ENCODE results near the gene SUMO4.

Gene SUMO4

GRCh38 chr6:149400050-149400449, at the start of gene SUMO4:
SUMO4 (plus strand) TSS chr6:149400262; CDS start chr6:149400392, 130 bp downstream.
- DNase-seq = no peak

GRCh38 chr6:149354009-149354408, 46.1 kb upstream of the SUMO4 start:
- DNase-seq = no peak

DNA sequence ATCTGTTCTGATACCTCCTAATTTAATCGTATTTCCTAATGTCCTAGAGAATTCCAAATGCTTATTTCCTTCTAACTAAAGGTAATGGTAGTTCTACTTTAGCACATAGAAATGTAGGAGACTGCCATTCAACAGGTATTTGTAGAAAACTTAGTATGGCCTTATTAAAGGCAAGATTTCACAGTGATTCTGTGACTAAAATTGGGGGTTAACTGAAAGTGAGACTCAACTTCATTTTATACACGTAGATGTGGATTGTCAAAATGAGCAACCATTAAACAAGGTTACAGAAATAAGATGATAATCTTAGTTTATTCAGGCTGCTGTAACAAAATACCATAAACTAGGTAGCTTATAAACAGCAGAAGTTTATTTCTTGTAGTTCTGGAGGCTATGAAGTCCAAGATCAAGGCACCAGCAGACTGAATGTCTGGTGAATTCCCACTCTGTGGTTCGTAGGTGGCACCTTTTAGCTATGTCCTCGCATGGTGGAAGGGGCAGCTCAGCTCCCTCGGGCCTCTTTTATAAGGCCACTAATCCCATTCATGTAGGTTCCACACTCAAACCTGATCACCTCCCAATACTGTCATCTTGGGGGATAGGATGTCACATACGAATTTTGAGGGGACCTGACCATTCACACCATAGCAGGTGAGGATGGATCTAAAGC, 43.8 kb upstream of the SUMO4 start:
- DNase-seq = no peak

DNA sequence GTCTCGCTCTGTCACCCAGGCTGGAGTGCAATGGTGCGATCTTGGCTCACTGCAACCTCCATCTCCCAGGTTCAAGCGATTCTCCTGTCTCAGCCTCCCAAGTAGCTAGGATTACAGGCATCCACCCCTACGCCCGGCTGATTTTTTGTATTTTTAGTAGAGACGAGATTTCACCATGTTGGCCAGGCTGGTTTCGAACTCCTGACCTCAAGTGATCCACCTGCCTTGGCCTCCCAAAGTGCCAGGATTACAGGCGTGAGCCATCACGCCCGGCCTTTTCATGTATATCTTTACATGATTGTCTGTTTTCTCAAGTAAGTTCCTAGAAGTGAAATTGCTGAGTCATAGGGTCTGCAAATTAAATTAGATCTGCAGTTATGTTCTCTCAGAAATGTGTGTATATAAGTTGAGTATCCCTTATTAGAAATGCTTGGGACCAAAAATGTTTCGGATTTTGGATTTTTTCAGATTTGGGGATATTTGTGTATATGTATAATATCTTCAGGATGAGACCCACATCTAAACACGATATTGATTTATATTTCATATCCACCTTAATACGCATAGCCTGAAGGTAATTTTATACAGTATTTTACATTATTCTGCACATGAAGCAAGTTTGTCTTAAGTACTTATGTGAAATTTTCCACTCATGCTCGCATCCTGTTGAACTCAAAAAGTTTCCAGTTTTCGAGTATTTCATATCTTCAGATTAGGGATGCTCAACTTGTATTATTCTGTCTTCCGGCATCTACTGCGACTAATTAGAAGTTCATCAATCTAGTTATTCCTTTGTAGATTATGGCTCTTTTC, 42.1 kb upstream of the SUMO4 start:
- peak; percentile 66 for DNase-seq

DNA sequence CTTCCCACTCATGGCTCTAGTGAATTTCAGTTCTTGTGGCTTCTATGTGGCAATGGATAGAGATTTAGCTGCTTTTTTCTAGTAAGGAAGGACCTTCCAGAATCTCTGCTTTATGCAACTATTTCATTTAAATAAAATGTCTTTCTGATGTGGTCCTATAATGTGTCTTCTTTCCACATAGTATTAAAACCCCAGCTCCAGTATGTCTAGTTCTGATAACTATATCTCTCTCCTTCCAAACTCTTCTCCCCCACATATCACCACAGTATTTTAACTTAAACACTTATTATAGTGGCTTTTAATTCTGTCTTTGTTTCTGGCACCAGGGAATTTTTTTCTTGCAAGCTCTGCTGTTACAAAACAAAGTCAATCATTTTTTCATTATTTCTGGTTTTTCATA, 40.6 kb upstream of the SUMO4 start:
- peak; percentile 64 for DNase-seq

DNA sequence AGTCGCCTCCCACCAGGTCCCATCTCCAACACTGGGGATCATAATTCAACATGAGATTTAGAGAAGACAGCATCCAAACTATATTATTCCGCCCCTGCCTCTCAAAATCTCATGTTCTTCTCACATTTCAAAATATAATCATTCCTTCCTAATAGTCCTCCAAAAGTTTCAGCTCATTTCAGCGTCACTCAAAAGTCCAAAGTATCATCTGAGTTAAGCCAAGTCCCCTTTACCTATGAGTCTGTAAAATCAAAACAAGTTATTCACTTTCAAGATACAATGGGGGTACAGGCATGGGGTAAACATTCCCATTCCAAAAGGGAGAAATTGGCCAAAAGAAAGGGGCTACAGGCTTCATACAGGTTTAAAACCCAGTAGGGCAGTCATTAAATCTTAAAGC, 39.5 kb upstream of the SUMO4 start:
- no peak for DNase-seq

DNA sequence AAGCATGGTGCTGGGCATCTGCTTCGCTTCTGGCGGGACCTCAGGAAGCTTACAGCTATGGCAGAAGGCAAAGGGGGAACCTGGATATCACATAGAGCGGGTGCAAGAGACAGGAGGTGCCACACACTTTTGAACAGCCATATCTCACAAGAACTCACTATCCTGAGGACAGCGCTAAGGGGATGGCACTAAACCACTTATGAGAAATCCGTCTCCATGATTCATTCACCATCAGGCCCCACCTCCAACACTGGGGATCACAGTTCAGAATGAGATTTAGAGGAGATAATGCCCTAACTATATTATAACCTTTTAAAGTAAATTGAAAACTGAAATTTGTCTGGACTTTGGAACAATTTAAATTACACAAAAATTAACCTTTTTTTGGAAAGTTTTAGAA, 37.8 kb upstream of the SUMO4 start:
- peak; percentile 14 for DNase-seq

DNA sequence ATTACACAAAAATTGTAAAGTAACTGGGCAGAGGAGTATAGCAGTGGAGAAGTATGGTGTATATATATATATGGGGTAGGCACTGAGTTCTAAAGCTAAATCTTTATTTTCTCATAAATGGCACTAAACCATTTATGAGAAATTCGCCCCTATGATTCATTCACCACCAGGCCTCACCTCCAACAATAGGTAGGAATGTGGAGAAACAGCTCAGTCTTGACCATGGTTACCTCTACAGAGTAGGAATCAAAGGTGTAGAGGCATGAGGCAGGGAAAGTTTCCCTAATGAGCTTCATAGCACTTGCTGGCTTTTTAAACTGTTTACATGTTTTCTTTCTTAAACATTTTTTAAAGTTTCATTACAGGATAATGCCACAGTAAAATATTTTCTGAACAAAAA, 36.9 kb upstream of the SUMO4 start:
- no peak for DNase-seq

DNA sequence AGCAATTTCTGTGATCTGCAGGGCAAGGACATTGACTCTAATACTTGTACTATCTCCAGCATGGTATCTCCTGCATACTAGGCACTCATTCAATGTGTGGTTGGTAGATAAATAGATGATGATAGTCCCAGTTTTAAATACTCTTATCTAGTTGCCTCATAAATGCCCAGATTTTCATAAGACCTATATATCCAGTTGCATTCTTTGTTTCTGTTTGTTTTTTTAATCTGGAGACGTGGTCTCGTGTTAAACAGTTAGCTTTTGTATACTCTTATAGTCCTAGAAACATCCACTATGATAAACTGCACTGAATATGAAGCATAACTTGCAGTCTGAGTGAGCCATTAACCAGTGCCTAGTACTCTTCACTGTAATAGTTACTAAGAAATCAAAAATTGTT, 35.5 kb upstream of the SUMO4 start:
- DNase-seq = peak; percentile 85

DNA sequence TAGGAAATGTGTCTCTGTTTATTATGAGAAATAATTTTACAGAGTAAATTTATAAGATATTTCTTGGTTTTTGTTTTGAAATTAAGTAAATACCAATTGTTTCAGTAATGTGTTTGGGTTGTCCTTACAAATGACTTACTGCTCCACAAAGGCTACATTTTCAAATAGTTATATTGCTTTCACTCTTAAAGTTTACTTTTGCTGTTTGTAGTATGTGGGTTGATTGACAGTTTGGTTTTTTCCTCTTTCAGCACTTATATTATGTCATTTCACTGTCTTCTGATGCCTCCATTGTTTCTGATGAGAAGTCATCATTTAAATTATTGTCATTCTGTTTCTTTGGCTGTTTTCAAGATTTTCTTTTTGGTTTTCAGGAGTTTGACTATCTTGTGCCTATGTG, 34.9 kb upstream of the SUMO4 start:
- DNase-seq = no peak

DNA sequence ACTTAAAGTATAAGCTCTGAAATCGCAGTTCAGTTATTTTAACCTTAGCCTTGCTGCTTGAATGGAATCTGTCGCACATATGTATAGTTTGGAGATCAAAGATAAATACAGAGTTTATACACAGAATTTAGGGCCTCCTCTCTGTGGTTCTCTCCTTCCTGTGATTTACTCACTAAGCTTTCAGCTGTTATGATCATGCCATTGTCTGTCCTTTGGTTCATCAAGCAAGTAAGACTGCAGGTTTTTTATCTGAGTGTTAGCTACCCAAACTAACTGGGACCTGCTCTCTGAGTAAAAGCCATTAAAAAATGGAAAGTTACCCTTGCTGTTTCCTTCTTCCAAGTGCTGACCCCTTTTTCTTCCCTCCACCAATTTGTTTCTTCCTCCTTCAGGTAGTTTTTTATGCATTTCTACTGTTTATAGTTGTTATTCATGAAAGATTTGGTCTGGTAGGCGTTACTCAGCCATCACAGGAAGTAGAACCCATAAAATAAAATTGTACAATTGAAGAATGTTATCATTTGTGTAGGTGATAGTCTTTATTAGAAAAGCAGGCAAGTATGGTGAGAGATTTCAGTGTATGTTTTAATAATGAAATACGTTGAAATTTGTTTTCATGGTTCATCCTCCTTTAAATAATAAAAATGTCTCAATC, 33.7 kb upstream of the SUMO4 start:
- DNase-seq = no peak

- no peak for DNase-seq
Observed at GRCh38 chr6:149368065-149368464, 32.0 kb upstream of the SUMO4 start.

- no peak for DNase-seq
Observed at GRCh38 chr6:149371154-149371553, 28.9 kb upstream of the SUMO4 start.

- DNase-seq = no peak
Observed at GRCh38 chr6:149372062-149372461, 28.0 kb upstream of the SUMO4 start.

DNA sequence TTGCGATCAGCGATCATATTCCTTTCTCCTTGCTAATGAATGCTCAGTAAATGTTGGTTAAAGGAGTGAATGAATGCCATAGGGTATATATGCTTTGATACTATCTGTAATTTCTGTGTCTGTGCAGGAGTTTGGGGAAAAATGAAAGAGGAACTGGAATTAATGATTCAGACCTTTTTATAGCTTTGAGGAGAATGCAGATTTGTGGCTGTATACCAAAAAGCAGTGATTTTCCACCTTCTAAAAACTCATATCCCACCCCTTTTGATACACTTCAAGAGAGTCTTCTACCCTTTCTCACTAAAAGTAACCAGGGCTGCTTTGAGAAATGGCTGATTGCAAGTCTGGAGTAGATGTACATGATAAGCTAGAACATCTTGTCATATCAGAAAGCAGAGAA, 26.6 kb upstream of the SUMO4 start:
- no peak for DNase-seq

DNA sequence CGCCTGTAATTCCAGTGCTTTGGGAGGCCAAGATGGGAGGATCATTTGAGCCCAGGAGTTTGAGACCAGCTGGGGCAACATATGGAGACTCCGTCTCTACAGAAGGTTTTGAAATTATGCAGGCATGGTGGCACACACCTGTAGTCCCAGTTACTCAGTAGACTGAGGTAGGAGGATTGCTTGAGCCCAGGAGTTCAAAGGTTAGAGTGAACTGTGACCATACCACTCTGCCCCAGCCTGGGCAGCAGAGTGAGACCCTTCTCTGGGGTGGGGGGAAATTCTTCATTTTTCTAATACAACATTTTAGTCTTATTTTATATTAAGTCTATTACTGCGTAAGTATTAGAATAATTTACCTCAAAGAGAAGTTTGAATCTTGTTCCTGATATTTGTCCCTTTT, 20.1 kb upstream of the SUMO4 start:
- no peak for DNase-seq

GRCh38 chr6:149380523-149380922, 19.5 kb upstream of the SUMO4 start:
- DNase-seq = no peak

DNA sequence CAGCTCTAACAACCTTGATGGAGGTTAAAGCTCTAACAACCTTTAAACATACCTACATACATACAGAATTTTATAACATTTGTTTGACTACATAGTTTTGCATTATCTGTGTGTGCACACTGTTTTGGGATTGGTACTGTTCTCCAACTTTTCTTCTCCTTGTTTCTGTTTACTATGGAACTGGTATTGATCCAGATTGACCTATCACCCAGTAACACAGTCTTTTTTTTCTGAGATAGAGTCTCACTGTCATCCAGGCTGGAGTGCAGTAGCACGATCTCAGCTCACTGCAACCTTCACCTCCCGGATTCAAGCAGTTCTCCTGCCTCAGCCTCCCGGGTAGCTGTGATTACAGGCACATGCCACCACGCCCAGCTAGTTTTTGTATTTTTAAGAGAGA, 16.7 kb upstream of the SUMO4 start:
- no peak for DNase-seq

- DNase-seq = no peak
Observed at GRCh38 chr6:149384464-149384863, 15.6 kb upstream of the SUMO4 start.

- DNase-seq = no peak
Observed at GRCh38 chr6:149385998-149386646, 13.9 kb upstream of the SUMO4 start.

DNA sequence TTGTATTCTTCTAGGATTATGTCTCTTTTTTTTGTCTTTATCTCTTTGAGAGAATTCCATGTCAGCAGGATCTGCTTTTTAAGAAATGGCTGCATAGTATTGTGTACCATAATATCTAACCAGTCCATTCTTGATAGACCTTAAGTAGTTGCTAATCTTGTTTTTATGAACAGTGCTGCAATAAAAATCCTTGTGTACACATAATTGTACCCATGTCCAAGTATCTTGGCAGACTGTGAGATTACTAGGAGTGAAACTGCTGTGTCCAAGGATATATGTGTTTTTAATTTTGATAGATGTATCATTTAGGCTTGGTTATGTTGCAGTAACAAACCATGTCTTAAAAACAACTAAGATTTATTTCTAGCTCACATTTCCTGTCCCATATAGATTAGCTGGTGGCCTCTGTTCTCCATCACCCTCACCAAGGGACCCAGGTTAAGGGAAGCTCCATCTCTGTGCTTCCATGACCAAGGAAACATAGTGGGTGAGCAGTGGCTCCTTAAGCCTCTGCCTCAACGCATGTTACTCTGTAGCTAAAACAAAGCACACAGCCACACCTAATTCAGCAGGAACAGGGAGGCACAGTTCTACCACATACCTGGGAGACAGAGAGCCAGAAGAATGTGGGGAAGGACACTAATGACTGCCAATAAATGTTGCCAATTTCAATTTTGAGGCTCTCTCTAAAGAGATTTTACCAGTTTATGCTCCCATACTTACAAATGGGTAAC, 12.1 kb upstream of the SUMO4 start:
- no peak for DNase-seq

- no peak for DNase-seq
Observed at GRCh38 chr6:149389509-149390297, 10.4 kb upstream of the SUMO4 start.
